GM12873 (cell line): ENCODE measurements around the gene SFTPD.

Experiments used
- CTCF ChIP-seq: IDR thresholded peaks from 2 replicates; pipeline ENCODE4 v1.5.1; 2012; ENCODE audit warnings: low read depth, mild to moderate bottlenecking, moderate library complexity, low read length, control low read depth; ENCODE audit not compliant: insufficient read depth; ENCODE audit errors: missing control alignments

The SFTPD gene

GRCh38 chr10:79941585-79942210, 7.2 kb downstream of the SFTPD start:
- TF ChIP-seq CTCF, result no peak

DNA sequence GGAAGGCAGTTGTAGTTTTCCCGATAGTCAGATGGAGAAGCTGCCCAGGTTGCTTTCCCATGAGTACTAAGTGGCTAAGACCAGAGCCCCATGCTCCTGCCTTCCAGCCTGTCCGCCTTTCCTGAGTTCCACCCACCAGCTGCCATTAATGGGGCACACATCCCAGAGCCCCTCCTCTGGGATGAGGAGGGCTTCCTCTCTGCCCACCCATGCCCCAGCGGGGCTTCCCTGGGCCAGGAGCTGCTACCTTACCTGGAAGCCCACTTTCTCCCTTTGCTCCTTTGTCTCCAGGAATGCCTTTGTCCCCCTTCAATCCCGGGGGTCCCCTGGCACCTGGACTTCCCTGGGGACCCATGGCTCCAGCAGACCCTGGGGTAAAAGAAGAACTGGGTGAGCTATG, 7.8 kb downstream of the SFTPD start:
- TF ChIP-seq CTCF, result no peak

- TF ChIP-seq CTCF, result no peak
These were observed 8.5 kb downstream of the SFTPD start for GRCh38 chr10:79940431-79940830.

- no peak for TF ChIP-seq CTCF
These were observed 8.9 kb downstream of the SFTPD start for GRCh38 chr10:79939969-79940368.

- TF ChIP-seq CTCF, result no peak
These were observed 10.0 kb downstream of the SFTPD start for GRCh38 chr10:79938728-79939406.

GRCh38 chr10:79937701-79938151, 11.2 kb downstream of the SFTPD start:
- TF ChIP-seq CTCF, result no peak

GRCh38 chr10:79936625-79937615, 12.0 kb downstream of the SFTPD start:
- no peak for TF ChIP-seq CTCF
